ENCODE measurements around the gene CDK16.

Gene CDK16

DNA sequence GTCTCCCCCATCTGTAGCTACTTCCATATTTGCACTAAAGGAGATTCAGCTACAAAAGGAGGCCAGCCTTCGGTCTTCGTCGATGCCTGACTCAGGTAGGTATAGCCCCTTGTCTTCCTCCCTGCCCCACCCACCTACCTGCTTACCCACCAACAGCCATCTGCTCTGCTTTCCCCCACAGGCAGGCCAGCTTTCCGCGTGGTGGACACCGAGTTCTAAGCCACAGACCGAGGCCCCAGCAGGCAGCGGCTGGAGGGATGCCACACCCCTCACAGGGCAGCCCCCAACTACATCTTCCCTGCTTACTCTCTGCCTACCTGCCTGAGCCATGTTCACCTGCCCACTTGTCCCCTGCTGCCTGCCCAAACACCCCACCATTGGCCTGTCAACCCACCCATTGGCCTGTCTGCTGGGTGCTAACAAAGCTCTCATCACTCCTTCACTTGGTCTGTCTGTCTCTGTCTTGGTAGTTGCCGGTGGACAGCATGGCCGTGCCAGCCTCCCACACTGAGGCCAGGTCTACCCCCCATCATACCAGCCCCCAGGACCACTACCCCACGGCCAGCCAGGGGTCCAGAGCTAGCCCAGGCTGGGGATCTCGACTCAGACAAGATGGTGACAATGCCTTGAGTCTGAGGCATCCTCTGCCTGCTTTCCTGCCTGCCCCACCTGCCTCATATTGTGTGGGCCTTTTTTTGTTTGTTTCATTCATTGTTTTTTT, 10.2 kb downstream of the CDK16 start:
- DNase-seq, result no peak

DNA sequence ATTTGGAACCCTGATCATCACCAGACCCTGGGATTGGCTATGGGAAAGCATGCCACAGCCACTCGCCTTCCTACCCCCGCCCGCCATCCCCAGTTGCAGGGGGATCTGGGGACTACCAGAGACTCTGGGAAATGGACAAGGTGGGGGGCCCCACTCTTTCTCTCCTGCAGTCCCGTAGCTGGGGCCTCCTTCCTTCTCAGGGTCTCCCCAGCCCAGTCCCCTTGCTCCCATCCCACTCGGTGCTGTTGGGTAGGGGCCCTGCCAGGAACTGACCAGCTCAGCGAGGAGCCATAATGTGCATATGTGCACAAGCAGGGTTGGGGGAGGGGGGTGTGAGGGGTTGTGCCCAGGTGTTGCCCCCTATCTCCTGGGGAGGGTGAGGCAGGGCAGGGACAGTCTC, 10.9 kb downstream of the CDK16 start:
- DNase-seq, result no peak

DNA sequence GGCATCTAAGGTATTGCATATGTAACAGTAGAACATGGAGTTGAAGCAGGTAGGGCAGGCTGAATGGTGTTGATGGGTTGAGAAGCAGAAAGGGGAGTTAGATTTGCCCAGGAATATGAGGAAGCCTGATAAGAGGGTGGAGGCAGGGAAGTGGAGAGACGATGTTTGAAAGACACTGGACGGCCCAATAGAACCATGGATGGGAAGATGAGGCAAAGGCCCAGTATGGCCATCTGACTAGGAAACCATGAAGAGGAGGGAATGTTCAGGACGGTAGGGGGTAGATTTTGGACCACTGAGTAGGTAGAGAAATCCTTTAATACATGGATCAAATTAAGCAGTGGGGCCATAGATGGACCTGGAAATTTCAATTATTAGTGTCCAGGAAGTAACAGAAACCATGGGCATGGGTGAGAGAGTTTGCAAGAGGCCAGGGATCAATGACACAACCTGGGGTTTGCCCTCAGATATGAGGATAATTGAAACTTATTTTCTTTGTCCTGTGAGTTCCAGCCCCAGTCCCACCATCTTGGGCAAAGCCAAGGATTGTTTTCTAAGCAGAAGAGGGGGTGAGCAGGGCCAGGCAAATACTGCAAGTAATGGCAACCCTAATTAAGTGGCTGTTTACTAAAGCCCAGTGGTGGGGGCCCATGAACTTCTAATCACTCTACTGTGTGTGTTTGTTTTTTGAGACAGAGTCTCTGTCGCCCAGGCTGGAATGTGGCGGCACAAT, 11.8 kb downstream of the CDK16 start:
- DNase-seq, result no peak

DNA sequence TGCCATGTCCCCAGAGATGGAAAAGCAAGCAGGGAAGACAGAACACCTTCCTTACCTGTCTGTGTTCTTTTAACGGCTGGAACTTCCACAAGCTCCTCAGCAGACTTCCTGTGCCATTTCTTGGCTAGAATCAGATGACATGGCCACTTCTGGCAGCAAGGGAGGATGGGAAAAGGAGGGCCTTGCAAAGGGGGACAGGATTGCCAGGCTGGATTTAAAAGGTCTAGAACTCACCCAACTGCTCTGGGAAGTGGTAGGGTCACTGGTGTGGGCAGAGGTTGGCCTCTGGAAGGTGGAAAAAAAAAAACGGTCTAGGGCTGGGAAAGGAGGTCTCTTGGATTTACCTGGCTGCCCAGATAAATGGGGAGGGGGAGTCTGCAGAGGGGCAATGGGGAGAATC, 12.7 kb downstream of the CDK16 start:
- no peak for DNase-seq

DNA sequence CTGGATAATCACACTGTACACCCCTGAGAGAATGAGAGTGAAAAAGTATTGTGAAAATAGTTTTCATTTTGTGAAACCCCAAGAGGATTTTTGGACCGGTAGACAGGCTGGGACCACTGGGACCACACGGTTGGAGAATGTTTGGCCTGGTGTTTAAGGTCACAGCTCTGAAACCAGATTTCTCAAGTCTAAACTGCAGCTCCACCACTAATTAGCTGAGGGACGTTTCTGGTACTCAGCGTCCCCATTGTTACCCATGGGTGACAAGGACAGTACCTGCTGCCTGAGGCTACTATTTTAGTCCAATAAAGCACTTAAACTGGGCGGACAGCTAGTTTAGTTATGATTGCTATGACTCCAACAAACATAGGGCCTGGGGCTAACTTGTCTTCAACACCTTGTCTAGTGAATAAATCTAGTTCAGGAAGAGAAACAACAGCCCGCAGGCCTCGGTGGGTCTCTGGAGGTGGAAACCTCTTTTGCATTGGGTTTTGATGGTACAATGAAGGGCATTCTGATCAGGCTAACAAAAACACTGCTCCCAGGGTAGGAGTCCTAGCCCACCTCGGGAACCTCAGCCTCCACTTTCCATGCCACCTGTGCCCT, 13.8 kb downstream of the CDK16 start:
- DNase-seq, result no peak

DNA sequence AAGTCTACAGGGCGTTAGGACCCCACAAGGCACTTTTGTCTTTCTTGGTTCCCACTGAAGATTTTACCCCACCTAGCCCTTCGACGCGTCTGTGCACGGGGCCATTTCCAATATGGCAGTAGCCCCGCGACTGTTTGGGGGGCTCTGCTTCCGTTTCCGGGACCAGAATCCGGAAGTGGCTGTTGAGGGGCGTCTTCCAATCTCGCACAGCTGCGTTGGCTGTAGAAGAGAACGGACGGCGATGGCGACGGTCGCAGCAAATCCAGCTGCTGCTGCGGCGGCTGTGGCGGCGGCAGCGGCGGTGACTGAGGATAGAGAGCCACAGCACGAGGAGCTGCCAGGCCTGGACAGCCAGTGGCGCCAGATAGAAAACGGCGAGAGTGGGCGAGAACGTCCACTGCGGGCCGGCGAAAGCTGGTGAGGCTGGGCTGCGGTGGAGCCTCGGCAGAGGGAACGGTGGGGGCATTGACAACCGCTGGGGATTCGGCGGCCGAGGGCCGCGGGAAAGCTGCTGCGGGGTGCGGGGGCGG, 14.4 kb downstream of the CDK16 start, which contains the start of gene USP11:
Gene USP11 (plus strand): TSS at position 207 of the 530 bp plus-strand sequence. CDS start 35 bp downstream, at position 242.
- DNase-seq, result no peak

DNA sequence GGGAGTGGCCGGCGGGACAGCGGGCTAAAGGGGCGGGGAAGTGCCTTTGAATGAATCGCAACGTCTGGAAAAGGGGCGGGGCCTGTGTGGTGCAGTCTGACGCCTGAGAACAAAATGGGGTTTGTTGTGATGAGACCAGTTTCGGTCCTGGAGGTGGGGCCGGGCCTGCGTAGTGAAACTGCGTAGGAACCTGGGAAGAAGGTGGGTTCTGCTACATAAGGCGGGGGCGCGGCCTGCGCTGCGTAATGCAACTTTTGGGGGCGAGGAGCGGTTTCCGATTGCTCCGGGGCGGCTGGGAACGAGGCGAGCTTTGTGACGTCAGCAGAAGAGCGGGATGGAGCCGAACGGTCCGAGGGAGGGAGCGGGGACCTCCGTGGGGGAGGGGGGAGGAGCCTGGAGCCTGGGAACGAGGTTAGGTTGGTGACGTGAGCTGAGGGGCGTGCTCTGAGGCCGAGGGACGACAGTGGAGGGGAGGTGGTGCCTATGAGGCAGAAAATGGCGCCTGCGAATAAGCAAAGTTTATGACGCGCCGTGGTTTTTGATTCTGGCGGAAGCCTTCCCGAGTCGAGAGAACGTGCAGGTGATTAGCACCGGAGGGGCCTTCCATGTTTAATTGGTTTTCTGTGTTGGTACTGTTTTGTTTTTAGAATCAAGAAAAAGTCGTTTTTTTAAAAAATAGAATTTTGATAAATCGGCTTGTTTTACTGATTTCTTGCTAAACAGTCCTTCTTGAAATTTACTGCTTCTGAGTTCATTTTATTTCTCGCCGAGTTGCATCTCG, 15.0 kb downstream of the CDK16 start:
- DNase-seq, result peak; percentile 57

DNA sequence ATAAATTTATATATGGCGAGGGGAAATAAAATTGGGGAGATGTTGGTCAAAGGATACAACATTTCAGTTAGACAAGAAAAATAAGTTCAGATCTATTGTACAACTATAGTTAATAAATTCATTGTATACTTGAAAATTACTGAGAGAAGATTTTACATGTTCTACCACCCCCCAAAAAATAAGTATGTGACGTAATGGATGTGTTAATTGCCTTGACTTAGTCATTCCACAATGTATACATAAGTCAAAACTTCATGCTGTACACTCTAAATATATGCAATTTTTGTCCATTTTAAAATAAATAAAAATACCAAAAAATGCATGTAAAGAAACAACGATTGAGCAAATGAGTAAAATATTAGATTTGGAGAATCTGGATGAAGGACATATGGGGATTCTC, 16.1 kb downstream of the CDK16 start:
- no peak for DNase-seq

DNA sequence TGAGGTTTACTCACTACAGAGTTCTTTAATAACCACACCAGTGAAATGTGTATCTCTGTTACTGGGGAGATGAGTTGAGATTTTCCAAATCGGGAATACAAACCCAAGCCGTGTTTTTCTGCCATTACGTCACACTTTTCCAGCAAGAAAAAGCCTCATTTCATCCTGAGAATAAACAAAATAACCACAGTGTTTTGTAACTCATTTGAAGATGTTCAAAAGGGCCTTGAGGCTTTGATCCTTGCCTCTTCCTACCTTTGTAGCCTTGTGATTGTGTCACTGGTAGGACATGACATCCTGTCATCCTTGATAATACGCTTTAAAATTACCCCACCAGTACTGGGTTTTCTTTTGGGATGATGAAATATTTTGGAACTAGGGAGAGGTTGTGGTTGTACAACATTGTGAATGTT, 17.2 kb downstream of the CDK16 start:
- no peak for DNase-seq

DNA sequence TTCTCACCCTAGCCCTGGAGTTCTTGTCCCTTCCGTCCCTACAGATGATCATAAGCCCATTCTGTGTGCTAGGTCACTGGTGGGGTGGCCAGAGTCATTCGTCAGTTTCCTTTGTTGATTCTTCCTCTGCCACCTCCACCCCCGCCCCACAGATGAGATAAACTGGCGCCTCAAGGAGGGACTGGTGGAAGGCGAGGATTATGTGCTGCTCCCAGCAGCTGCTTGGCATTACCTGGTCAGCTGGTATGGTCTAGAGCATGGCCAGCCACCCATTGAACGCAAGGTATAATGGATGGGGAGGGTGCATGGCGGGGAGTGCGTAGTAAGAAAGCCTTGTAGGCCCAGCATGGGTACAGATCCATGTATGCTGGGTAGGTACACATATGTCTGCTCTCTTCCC, 20.7 kb downstream of the CDK16 start:
- no peak for DNase-seq

DNA sequence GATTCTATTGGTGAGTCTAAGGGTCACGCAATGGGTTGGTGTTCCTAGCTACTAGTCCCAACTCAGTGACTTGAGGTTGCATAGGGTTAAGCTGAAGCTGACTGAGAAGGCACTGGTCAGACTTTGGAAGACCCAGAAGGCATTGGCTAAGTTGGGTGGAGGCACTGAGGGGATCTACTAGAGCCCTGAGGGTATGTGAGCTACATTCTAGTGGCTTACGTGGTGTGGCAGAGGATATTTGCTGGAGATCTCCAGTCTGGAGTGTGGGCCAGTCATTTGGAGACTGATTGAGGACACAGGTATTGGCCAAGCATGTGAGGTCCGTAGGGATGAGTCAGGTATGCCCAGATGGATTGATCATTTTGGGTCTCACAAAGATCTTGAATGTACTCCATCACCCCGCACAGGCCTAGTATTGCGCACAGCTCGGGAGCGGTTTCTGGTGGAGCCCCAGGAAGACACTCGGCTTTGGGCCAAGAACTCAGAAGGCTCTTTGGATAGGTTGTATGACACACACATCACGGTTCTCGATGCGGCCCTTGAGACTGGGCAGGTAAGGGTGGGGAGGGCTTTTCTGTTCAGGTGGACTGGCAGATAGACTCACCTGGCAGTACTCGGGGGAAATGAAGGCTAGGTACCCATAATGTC, 21.5 kb downstream of the CDK16 start:
- DNase-seq, result no peak

DNA sequence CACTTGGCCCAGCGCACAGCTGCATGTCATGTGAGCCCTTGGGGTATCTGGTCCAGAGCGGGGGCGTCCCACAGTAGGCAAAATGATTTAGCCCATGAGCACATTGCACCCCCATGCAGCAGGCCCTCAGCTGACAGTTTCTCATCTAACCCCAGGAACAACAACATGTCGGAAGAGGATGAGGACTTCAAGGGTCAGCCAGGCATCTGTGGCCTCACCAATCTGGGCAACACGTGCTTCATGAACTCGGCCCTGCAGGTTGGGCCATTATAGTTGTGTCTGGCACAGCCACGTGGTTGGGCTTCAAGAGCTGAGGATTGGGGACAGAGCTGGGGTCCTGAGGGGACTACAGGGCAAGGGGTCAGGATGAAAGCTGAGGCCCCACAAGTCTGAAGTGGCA, 22.1 kb downstream of the CDK16 start:
- DNase-seq, result no peak

DNA sequence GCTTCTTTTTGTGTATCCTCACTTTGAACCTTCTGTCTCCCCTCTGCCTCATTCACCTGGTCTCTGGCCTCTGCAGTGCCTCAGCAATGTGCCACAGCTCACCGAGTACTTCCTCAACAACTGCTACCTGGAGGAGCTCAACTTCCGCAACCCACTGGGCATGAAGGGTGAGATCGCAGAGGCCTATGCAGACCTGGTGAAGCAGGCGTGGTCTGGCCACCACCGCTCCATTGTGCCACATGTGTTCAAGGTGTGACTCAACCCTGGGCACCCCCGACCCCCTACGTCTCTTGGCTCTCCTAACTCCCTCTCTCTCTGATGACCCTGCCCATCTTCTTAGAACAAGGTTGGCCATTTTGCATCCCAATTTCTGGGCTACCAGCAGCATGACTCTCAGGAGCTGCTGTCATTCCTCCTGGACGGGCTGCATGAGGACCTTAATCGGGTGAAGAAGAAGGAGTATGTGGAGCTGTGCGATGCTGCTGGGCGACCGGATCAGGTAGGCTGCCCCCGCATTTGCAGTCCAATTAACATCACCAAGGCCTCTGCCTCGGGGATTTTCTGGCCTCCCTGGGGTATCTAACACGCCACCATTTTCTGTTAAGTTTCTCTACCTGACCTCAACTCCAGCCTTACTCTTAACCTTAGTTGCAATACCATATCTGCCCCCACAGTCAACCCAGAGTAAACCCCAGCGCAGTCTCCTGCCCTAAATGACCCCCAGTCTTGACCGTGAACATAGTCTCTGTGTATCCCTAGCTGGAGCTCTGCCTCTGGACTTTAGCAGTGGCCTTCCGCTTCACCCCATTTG, 22.9 kb downstream of the CDK16 start:
- DNase-seq, result no peak

DNA sequence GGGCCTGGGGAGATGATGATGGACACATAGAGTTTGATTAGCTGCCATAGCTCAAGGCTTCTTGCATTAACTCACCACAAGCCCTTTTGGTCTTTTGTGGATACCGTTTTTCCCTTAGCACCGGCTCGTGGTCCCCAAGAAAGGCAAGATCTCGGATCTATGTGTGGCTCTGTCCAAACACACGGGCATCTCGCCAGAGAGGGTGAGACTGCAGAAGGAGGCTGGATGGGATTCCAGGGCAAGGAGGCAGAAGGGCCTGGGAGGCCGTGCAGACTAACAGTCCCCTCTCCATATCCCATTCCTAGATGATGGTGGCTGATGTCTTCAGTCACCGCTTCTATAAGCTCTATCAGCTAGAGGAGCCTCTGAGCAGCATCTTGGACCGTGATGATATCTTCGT, 23.8 kb downstream of the CDK16 start:
- no peak for DNase-seq

DNA sequence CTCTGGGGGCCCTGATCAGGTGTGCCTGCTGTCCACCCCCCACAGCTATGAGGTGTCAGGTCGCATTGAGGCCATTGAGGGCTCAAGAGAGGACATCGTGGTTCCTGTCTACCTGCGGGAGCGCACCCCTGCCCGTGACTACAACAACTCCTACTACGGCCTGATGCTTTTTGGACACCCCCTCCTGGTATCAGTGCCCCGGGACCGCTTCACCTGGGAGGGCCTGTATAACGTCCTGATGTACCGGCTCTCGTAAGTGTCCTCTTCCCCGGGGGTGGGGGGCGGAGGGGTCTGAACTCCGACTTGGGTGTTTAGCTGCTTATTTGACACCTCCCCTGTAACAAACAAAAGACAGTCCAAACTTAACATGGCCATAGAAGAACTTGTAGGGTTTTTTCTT, 24.9 kb downstream of the CDK16 start:
- DNase-seq, result no peak

DNA sequence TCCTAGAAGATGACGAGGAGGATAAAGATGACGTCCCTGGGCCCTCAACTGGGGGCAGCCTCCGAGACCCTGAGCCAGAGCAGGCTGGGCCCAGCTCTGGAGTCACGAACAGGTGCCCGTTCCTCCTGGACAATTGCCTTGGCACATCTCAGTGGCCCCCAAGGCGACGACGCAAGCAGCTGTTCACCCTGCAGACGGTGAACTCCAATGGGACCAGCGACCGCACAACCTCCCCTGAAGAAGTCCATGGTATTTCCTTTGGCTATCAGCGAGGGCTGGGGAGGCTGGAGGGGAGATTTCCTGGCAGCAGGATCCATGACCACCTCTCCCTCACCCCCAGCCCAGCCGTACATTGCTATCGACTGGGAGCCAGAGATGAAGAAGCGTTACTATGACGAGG, 26.2 kb downstream of the CDK16 start:
- no peak for DNase-seq

DNA sequence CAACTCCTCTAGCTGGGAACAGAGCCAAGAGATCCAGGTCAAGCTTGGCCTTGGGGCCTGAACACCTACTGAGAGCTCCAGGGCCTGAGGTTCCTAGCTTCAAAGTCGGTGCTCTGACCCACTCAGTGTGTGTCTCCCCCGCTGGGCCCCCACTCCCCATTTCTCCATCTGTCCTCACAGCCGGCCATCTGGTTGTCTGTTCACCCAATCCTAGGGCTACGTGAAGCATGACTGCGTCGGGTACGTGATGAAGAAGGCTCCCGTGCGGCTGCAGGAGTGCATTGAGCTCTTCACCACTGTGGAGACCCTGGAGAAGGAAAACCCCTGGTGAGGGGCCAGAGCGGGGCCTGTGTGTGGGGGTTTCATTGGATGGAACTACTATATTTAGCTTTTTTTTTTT, 26.7 kb downstream of the CDK16 start:
- DNase-seq, result no peak

DNA sequence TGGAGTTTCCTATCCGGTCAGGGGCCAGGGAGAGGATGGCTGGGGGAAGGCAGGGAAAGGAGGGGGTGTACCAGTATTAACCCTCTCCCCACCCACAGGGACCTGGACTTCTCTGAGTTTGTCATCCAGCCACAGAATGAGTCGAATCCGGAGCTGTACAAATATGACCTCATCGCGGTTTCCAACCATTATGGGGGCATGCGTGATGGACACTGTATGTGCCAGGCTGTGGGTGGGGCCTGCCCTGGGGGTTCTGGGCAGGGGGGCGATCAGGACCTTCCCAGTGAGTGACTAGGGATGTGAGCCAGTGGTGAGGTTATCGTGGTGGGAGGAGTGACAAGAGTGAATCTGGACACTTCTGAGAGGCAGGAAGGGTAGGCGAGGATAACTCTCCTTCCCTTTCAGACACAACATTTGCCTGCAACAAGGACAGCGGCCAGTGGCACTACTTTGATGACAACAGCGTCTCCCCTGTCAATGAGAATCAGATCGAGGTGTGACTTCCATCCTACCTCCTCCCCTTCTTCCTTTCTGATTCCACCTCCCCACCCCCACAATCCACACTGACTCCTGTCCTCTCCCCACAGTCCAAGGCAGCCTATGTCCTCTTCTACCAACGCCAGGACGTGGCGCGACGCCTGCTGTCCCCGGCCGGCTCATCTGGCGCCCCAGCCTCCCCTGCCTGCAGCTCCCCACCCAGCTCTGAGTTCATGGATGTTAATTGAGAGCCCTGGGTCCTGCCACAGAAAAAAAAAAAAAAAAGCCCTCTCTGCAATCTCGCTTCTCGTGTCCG, 28.9 kb downstream of the CDK16 start:
- no peak for DNase-seq

DNA sequence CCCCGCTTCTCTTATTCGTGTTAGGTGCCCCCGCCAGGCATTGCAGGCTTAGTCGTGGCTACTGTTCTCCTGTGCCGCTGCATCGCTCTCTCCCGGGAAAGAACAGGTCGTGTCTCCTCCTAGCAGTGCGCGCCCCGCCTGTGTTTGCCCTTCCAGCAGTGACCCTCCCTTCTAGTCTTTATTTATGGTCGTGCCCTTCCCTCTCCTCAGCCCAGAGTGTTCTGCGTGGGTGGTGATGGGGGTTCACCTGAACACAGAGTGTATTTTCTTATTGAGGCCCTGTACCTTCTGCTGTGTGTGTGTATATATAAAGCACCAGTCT, 29.5 kb downstream of the CDK16 start:
- DNase-seq, result no peak

DNA sequence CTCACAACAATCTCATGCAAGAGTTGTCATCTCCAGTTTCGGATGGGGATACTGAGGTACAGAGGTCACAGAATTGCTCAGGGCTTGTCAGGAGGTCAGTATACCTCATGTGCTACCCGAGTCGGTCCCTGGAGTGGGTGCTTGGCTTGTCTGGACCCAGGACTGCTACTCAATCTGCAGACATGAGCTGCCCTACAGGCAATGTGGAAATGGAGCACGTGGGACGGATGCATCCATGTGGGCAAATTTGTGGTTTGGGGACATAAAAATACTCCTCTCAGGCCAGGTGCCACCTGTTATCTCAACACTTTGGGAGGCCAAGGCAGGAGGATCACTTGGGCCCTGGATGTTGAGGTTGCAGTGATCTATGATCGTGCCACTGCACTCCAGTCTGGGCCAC, 30.1 kb downstream of the CDK16 start:
- no peak for DNase-seq

DNA sequence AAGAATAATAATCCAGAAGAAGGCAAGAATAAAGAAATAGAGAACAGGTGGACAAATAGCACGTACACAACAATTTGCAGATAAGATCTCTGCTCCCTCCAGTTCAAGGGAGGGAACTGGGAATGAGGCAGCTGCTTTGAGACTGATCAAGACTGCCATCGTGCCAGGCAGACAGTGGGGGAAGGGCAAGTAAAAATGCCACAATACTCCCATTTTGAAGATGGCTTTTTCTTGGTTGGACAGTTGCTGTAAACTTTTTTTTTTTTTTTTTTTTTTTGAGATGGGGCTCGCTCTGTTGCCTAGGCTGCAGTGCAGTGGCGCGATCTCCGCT, 31.5 kb downstream of the CDK16 start:
- DNase-seq, result no peak

Measured in NCI-H187 treated with DMSO at 0.1 percent for 48 hours (cell line).